Measurements from ENCODE around the gene PLEKHA4.
"Not testable (repeated sequence)": the region's sequence is repeated elsewhere in the genome, so short reads cannot be mapped to it uniquely, and the experiment has no call there.

DNA sequence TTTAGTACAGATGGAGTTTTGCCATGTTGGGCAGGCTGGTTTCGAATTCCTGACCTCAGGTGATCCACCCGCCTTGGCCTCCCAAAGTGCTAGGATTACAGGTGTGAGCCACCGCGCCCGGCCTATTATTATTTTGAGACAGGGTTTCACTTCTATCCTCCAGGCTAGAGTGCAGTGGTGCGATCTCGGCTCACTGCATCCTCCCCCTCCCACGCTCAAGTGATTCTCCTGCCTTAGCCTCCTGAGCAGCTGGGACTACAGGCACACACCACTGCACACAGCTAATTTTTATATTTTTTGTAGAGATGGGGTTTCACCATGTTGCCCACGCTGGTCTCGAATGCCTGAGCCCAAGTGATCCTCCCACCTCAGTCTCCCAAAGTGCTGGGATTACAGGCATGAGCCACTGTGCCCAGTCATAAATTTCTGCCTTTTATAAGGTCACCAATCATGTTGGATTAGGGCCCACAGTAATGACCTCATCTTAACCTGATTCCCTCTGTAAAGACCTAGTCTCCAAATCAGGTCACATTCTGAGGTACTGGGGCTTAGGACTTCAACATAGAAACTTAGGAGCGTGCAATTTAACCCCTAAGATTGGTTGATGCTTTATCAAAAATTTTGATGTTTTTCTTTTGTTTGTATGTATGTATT lies 41.1 kb upstream of the PLEKHA4 start:
- TF ChIP-seq, protein P1, sequence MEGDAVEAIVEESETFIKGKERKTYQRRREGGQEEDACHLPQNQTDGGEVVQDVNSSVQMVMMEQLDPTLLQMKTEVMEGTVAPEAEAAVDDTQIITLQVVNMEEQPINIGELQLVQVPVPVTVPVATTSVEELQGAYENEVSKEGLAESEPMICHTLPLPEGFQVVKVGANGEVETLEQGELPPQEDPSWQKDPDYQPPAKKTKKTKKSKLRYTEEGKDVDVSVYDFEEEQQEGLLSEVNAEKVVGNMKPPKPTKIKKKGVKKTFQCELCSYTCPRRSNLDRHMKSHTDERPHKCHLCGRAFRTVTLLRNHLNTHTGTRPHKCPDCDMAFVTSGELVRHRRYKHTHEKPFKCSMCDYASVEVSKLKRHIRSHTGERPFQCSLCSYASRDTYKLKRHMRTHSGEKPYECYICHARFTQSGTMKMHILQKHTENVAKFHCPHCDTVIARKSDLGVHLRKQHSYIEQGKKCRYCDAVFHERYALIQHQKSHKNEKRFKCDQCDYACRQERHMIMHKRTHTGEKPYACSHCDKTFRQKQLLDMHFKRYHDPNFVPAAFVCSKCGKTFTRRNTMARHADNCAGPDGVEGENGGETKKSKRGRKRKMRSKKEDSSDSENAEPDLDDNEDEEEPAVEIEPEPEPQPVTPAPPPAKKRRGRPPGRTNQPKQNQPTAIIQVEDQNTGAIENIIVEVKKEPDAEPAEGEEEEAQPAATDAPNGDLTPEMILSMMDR (conservative IDR thresholded peaks at IDR 0.05; ENCODE audit: low read depth, low read length) = not testable (repeated sequence)
- TF ChIP-seq EZH2 (IDR thresholded peaks at IDR 0.05; ENCODE audit: borderline replicate concordance, low read depth, low read length, poor library complexity, severe bottlenecking) = not testable (repeated sequence)
